GM18519 (cell line): ENCODE results near the gene EPHA1.

Experiments used
- ATAC-seq: cut with Tn5 transposase; IDR thresholded peaks from one replicate; pipeline ENCODE4 v1.9.1; 2021; ENCODE audit warnings: mild to moderate bottlenecking, moderate library complexity; ENCODE audit not compliant: unreplicated experiment, low FRiP score

Gene EPHA1

GRCh38 chr7:143390104-143390772 is 18.4 kb downstream of the EPHA1 start:
- no peak for ATAC-seq

GRCh38 chr7:143389316-143390103 is 19.1 kb downstream of the EPHA1 start:
- ATAC-seq: no peak

- no peak for ATAC-seq
Observed at GRCh38 chr7:143388491-143389101, 20.1 kb downstream of the EPHA1 start.

DNA sequence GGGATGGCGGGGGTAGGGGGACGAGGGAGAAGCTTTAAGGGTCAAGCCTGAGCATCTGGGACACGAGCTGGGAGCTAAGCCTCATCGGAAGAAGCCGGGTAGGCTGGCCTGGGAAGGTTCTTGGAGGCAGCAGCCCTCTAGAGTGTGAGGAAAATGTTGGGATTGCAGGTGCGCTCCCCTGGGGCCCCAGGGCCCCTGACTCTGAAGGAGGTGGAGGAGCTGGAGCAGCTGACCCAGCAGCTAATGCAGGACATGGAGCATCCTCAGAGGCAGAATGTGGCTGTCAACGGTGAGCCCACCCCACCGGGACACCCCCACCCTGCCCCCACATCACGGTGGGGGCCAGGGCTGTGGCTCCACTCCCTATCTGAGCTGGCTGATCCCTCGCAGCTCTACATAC is 20.6 kb downstream of the EPHA1 start:
- no peak for ATAC-seq

- no peak for ATAC-seq
Observed at GRCh38 chr7:143387156-143387975, 21.3 kb downstream of the EPHA1 start.

- ATAC-seq: peak; percentile 37
Observed at GRCh38 chr7:143385891-143386781, 22.5 kb downstream of the EPHA1 start.

DNA sequence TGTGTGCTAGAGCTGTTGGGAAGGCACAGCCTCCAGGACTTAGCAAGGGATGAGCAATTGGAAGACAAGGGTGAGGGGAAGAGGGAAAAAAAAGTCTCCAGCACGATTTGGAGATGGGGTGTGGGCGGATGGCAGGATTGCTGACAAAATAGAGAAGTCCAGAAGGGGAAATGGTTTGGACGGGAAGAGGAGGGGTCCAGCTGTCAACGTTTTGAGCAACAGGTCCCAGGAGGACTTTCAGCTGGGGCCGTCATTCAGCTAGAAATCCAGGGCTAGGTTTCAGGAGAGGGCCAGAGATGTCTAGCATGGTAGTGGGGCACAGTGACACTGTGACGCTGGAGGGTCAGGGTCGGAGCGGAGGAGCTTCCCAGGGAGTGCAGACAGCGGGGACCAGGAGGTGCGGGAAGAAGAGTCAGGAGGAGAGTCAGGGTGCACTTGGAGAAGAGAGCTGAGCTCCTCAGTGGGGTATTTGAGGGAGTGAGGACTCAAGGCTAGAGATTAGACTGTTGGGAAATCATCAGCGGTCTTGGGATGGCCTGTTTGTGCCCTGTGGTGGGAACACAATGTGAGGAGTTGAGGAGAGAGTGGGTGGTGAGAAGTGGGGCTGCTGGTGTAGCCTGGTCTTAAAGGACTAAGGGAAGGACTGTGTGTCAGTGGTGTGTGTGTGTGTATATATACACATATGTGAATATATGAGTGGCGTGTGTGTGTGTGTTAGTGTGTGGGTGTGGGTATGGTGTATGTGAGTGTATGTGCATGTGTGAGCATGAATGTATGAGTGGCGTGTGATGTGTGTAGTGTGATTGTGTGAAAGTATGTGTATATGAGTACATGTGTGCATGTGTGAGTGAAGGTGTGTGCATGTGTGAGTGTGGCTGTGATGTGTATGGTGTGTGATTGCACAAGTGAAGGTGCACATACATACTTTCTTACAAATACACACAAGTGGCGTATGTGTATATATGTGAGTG is 23.7 kb downstream of the EPHA1 start:
- no peak for ATAC-seq

DNA sequence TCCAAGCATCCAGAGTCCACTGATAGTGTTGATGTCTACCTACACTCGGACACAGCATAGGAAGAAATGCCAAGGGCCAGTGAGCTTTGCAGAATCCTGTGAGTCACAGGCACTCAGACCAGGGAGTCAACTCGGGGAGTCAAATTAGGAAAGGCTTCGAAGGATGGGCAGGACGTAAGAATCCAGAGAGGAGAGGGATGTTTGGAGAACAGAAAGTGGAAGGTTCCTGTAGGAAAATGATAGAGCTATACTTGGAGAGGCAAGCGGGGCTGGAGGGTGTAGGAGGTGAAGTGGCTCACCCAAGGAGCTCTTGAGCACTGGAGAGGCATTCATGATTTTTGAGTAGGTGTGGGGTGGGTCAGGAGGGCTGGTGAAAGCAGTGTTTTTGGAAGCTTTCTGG is 24.5 kb downstream of the EPHA1 start:
- no peak for ATAC-seq

DNA sequence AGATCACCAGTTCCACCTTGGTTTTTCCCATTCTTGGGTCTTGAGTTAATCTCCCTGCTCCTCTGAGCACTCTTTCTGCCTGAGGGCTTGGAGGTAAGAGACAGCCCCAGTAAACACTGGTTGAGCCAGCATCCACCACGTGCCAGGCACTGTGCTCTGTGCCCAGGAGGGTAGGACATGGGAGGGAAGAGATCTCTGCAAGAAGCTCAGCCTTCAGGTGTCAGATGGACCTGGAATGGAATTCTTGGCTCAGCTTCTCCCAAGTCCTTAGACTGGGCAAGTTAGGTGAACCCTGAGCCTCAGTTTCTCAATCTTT is 25.1 kb downstream of the EPHA1 start:
- ATAC-seq: no peak

- no peak for ATAC-seq
Observed at GRCh38 chr7:143382791-143383641, 25.6 kb downstream of the EPHA1 start.

- no peak for ATAC-seq
Observed at GRCh38 chr7:143382126-143382790, 26.4 kb downstream of the EPHA1 start.

DNA sequence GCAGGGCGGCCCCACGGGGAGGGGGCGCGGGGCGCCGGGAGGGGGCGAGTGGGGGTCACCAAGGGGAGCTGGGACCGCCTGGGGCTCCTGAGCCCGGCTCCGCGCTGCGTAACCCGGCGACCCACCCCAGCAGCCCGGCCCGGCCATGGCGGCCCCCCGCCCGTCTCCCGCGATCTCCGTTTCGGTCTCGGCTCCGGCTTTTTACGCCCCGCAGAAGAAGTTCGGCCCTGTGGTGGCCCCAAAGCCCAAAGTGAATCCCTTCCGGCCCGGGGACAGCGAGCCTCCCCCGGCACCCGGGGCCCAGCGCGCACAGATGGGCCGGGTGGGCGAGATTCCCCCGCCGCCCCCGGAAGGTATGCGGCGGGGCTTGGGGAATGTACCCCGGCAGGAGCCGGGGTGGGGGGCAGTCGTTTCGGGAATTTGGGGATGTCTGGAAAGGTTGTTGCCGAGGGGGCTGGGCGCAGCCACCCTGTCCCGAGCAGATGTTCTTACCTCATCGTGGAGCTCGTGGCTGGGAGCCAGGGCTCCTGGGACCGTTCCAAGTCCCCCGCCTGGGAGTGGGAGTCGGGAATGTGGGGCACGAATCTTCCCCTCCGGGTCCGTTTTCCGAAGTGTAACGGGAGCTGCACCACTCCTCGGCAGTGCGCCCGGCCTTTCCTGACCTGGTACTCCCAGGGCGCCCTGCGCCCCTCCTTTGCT is 27.1 kb downstream of the EPHA1 start:
- peak; percentile 4 for ATAC-seq

DNA sequence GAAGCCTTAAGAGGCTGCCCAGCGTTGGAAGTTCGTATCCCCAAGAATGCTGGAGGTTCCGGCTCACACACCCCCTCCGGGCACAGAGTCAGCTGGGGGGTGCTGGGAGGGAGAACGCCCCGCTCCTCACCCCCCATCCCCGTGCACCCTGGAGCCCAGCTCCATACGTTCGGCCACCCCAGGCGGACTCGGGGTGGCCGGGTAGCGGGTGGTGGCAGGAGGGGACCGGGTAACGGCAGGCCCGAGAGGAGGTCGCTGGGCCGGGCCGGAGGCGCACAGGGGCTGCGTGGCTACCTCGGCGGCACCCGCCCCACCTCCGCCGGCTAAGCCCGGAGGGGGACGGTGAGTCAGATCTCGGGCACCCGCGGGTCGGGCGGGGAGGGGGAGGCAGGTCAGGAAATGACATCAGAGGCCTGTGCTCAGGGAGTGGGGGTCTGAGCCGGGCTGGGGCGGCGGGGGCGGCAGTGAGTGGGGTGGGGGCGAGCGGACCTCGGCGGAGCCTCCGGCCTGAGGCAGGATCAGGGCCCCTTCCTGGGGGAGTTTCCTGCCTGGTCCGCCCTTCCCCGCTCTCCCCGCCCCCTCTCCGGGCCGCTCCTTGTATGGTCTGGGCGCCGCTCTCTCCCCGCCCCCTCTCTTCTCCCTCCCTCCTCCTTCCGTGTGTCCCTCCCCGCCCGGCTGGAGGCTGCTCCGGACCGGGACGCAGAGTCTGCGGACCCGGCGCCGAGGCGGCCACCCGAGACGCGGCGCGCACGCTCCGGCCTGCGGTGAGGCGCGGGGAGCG is 27.8 kb downstream of the EPHA1 start, which contains the start of gene ZYX:
Gene ZYX, plus strand, starts transcription at position 700 of the 781 bp plus-strand sequence. CDS start 227 bp downstream, outside the sequence.
- peak; percentile 58 for ATAC-seq

- ATAC-seq: peak; percentile 32
Observed at GRCh38 chr7:143380260-143380645, 28.4 kb downstream of the EPHA1 start.

GRCh38 chr7:143379611-143380259 is 28.9 kb downstream of the EPHA1 start:
- ATAC-seq: no peak
